ENCODE data around the gene UNC119.
"Not testable (repeated sequence)": the region's sequence is repeated elsewhere in the genome, so short reads cannot be mapped to it uniquely, and the experiment has no call there.

UNC119 gene

DNA sequence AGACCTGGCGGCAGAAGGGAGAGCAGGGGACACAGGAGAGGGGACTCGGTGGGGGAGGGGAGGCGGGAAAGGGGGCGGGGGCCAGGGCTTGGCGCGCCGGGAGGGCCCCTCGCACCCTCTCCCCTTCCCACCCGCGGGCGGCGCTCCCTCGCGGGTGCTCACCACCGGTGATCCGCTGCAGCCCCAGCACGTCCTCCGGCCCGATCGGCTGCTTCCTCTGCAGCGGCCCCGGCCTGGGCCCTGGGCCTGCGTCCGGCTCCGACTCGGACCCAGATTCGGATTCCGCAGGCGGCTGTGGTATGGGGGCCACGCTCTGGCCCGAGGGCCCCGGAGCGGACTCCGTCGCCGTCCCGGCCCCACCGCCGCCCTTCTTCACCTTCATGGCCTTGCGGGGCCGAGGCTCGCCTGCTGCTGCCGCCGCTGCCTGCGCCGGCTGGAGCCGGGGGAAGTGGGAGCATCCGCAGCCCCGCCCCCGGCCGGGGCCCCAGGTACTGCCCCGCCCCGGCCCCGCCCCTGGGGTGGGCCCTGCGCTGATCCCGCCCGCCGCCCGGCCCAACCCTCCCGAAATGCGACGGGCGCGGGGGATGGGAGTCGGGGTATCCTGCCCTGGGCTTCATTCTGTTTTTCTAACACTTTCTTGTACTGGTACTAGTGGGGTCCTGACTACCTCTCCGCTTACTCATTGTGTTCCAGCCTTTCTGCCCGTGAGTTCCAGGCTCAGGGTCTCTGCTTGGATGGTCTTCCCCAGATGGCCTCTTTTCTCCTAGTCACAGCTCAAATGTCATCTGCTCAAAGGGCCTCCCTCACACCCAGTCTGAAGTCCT is at the start of gene UNC119:
UNC119 (minus strand) TSS at position 449 of the 824 bp plus-strand sequence; CDS start at position 382, 67 bp downstream.
- DNase-seq (peak; percentile 88), ATAC-seq (peak; percentile 85)

DNA sequence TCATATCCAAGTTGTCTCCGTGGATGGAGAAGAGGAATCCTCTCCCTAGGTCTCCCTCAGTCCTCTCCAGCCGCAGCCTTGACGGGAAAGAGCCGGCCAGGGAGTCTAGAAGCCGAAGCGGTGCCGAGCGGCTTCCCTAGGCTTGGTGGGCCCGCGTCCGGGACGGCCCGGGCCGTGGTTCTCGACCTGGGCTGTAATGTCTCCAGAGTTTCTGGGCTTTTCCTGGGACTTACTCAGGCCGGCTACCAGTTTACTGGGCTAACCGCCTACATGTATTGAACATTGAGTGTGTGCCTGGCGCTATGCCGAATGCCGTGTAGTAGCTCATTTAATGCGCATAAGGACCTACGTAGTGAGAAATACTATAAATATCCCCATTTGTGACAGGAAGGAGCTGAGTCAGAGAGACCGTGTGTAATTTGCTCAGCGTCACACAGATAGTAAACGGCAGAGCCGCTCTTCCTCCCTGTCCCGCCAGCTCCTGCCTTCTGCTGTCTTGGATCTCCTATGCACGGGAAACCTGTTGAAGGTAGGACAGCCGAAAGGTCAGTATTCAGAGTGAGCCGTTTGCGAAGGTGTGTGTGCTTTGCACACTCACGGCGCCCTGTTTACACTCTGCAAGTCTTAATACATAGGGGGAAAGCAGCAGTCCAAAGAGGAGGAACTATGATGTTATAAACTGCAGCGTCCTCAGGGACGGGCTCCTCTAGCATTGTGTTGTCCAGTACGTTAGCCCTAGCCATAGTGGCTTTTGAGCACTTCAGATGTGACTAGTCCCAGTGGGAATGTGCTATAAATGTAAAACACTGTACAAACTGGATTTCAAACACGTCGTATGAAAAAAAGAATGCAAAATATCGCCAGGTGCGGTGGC is 47.1 kb upstream of the UNC119 start:
- DNase-seq (peak; percentile 68), ATAC-seq (peak; percentile 89)

DNA sequence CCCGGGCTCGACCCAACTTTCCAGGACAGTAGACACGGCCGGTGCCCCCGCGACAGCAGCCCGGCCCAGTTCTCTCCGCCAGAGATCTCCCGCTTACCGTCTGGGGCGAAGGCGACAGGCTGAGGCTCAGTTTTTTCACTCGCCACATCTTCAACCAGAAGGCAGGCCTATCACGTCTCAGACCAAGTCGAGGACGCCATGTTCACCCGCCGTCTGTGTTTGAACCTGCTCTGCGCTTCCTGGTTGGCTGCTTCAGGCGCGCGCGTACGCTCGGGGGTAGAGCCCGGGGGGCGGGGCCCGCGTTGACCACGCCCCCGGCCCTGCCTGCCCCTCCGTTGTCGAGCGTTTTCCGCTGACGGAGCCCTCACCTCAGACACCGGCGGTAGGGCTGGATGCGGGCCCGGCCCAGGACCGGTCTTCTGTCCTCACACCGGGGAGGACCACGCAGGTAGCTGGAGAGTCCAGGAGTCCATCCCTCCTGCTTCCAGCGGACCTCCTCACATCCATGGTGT is 46.4 kb upstream of the UNC119 start, which contains the start of gene SPAG5:
SPAG5 (minus strand) TSS at position 227 of the 512 bp plus-strand sequence; CDS start at position 148, 79 bp downstream.
- ATAC-seq: peak; percentile 93
- DNase-seq: peak; percentile 94

- no peak for DNase-seq
- no peak for ATAC-seq
These were observed 46.0 kb upstream of the UNC119 start for GRCh38 chr17:28598389-28598788.

DNA sequence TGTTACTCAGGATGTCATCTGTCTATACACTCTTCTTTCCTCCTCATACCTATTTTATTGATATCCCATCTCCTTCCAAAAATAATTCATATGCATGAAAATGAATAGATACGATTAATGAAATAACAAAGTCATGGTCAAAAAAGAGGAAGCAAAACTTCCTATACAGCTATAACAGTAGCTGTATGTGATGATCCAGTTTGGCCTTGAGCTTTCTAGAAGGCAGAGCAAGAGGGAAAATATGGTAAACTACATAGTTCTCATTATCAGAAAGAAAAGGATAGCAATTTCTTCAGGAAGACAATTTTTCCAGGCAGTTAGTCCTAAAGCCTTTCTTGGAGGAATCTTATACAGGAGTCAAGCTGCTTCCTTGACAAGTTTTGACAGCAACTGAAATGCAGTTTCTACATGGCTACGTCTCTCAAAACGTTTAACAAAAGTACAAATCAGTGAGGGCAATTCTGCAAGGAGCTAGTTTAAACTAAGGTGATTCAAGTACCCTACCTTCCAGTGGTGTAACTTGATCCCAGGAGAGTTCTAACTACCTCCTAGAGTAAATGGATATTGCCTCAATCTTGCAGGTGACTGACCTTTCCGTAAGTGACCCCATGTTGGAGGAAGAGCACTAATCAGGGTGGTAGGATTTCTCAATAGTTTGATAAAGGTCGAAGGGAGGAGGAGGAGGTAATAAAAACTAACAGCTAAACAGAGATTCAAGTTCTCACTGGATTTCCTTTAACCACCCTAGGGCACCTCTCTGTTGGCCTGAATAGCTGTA is 45.4 kb upstream of the UNC119 start:
- no peak for ATAC-seq
- no peak for DNase-seq

GRCh38 chr17:28592260-28592659 is 39.8 kb upstream of the UNC119 start:
- ATAC-seq: no peak

GRCh38 chr17:28585851-28586250 is 33.4 kb upstream of the UNC119 start:
- no peak for ATAC-seq
- no peak for DNase-seq

More at GRCh38 chr17:28592260-28592659, 39.8 kb upstream of the UNC119 start:
- no peak for DNase-seq

- DNase-seq (no peak), ATAC-seq (no peak)
These were observed 32.0 kb upstream of the UNC119 start for GRCh38 chr17:28584434-28584833.

GRCh38 chr17:28582513-28582912 is 30.1 kb upstream of the UNC119 start:
- no peak for DNase-seq
- no peak for ATAC-seq

DNA sequence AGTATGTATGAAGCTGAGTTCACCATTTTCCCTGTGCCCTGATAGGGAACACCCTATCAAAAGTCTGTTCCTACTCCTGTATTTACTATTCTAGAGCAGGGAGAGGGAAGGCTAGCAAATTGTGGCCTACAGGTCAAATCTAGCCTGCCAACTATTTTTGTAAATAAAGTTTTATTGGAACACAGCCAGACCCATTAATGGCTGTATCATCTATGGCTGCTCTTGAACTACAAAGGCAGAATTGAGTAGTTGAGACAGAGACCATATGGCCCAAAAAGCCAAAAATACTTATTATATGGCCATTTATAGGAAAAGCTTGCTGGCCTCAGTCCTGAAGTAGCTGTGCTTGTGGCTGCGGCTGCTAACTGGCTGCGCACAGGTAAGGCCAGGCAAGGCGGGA is 28.5 kb upstream of the UNC119 start:
- ATAC-seq: no peak
- no peak for DNase-seq

DNA sequence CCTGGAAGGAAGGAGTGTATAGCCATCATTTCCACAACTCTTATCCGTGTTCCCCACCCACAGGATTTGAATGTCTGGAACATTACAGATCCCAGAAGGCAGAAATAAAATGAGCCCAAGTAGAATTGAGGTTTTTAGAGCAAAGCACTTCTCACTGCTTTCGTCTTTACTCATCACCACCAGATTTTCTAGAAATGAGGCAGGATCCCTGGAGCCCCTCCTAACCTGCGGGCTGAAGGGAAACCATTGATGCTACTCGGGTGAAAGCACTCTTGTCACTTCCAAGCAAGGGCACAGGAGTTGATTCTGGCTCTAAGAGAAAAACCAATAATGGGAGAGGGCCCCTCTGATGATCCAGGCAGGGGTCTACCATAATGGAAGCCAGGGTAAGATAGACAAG is 27.1 kb upstream of the UNC119 start:
- no peak for ATAC-seq
- no peak for DNase-seq

GRCh38 chr17:28578246-28579195 is 26.1 kb upstream of the UNC119 start:
- no peak for ATAC-seq
- DNase-seq: no peak

DNA sequence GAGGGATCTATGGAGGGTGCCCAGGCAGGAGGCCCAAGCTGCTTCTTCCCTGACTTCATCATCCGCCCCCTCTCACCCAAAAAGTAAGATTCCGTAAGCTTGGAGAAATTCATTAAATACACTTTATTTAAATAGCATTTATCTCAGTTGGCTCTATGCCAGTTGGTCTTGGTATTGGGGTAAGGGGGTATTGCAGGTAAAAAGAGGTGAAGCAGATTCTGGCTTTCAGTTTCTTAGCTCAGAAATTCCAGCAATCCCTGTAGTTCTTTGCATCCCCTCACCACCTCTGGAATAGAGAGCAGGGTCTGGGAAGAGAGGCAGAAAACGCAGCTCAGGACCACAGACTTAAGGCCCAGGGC is 25.0 kb upstream of the UNC119 start:
- no peak for DNase-seq
- ATAC-seq: no peak

DNA sequence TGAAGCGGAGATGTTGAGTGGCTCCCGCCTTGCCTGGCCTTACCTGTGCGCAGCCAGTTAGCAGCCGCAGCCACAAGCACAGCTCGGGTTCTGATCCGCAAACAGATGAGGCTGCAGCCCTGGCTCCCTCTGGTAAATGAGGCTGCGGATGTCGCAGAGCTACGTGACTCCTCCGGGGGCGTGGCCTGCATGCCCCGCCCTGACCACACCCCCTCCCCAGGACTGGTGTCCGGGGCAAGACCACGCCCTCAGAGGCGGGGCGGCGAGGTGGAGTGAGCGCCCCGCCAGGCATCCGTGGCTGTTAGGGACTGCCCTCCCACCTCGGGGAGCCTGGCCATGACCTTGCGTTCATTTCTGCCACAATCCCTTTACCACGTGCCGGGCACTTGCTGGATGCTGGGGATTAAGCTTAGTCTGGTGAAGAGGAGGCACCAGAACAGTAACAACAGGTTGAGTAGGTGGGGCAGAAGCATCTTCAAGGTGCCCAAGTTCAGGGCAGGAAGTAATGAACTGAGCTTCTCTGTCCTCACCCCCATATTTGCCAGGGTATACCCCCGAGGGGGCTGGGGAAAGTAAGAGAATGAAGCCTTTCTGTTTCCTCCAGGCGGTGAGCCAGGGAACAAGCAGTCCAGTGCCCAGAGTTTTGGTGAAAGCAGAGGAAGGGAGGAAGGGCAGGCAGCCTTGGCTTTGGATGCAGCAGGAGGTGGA is 24.5 kb upstream of the UNC119 start, which contains the start of gene ALDOC:
ALDOC (minus strand) TSS at position 138 of the 708 bp plus-strand sequence. CDS start 1,363 bp downstream, outside the sequence.
- DNase-seq: peak; percentile 99
- peak; percentile 94 for ATAC-seq

- ATAC-seq, DNase-seq: not testable (repeated sequence)
These were observed 23.6 kb upstream of the UNC119 start for GRCh38 chr17:28576016-28576415.

- DNase-seq (no peak), ATAC-seq (no peak)
These were observed 22.8 kb upstream of the UNC119 start for GRCh38 chr17:28575126-28575795.

GRCh38 chr17:28574526-28574925 is 22.1 kb upstream of the UNC119 start:
- no peak for DNase-seq
- no peak for ATAC-seq

DNA sequence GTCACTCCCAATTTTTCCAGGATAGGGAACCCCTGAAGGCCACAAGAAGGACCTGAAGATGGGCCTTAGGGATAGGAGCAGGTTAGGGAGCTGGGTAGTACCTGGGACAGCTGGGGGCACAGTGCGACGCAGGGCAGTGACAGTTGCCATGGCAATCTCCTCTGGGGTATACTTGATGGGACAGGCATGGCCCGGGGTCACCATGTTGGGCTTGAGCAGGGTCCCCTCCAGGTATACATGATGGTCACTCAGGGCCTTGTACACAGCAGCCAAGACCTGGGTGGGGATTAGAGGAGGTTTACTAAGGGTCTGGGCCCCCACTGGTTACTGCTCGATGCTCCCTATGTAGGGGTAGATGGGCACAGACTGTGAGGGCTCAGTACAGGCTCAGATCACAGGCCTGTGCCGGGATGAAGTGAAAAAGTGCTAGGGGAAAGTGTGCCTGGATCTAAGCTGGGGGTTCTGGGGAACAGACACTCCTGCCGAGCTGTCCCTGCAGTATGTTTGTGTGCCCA is 21.6 kb upstream of the UNC119 start:
- no peak for ATAC-seq
- no peak for DNase-seq

GRCh38 chr17:28573521-28573920 is 21.1 kb upstream of the UNC119 start:
- ATAC-seq: no peak
- no peak for DNase-seq

All from stimulated activated naive CD8-positive, alpha-beta T cell treated with anti-CD3 and anti-CD28 coated beads, Interleukin-15, Interleukin-2, amounts not matched to agents 100 U/mL and 50 U/mL, for 24 hours (primary cell).